ENCODE measurements around the gene RYR1. TPM values are rescaled to one million over a fixed set of nuclear protein-coding genes. Genes with fewer than 3 reads are reported as not detected.

The RYR1 gene
- total RNA-seq, 1 experiment from 2014 or later, result 4.1 TPM

GRCh38 chr19:38421856-38422255 lies 11.6 kb upstream of the RYR1 start:
- RAD21 ChIA-PET (ENCODE audit: low non-redundant PET in 1 of 2, low total read pairs in 2 of 2, uncharacterized antibody in 2 of 2, unreplicated experiment in 2 of 2), result no interaction called here
- H3K4me2 ChIP-seq (ENCODE audit: low read length), result no peak overlapping the region
- no peak overlapping the region for H3K9ac ChIP-seq (ENCODE audit: low read length)
- H3K4me1 ChIP-seq (ENCODE audit: control insufficient read depth in 1 of 2, insufficient read depth in 2 of 2, low read length in 2 of 2), result peaks cover 14 to 16% of the 10 kb centered on the region in 2 experiments; a peak in 3 of 4 replicates
- no peaks in the 10 kb centered on the region for H3K36me3 ChIP-seq (ENCODE audit: control insufficient read depth in 1 of 2, insufficient read depth in 2 of 2, low read length in 2 of 2)
- no peak overlapping the region for H3K27ac ChIP-seq (ENCODE audit: low read depth, low read length)
- DNase-seq (ENCODE audit: low read depth, low spot score) (no peak), ATAC-seq (no peak)
- H3K9me3 ChIP-seq (ENCODE audit: control insufficient read depth in 1 of 2, insufficient read depth in 1 of 2, low read depth in 1 of 2, low read length in 2 of 2), result no peaks in the 10 kb centered on the region
- intact Hi-C loops (cut with micrococcal nuclease), result no loop called here
- H4K20me1 ChIP-seq (ENCODE audit: insufficient read depth), result no peaks in the 10 kb centered on the region
- CTCF ChIA-PET, result interaction anchor here (1.8 kb wide), 1 partner anchor 19 kb away, joined by 5 read pairs; the partner anchor contains the start of gene FAM98C
- TF ChIP-seq SIN3A (IDR thresholded peaks at IDR 0.05; ENCODE audit: low read depth) (no peak), RAD21 (IDR thresholded peaks at IDR 0.05; ENCODE audit: low read depth) (no peak), ATF3 (IDR thresholded peaks at IDR 0.05) (no peak), CEBPB (IDR thresholded peaks at IDR 0.05; ENCODE audit: low read depth) (no peak), MAX (IDR thresholded peaks at IDR 0.05) (no peak), SRF (IDR thresholded peaks at IDR 0.05; ENCODE audit: low read depth) (no peak), EZH2phosphoT487 (IDR thresholded peaks at IDR 0.05; ENCODE audit: borderline replicate concordance) (no peak), POLR2A (IDR thresholded peaks at IDR 0.05; ENCODE audit: borderline replicate concordance, extremely low read depth, insufficient read depth, insufficient read length) (no peak), ZNF274 (IDR thresholded peaks at IDR 0.05; ENCODE audit: low read depth, low read length) (no peak), ZFX (IDR thresholded peaks at IDR 0.05) (no peak), SP1 (IDR thresholded peaks at IDR 0.05; ENCODE audit: low read depth) (no peak), CBX3 (IDR thresholded peaks at IDR 0.05; ENCODE audit: low read depth) (no peak), POLR2AphosphoS5 (IDR thresholded peaks at IDR 0.05; ENCODE audit: low read depth, low read length) (no peak), JUND (IDR thresholded peaks at IDR 0.05) (no peak), REST (IDR thresholded peaks at IDR 0.05; ENCODE audit: low read depth) (no peak), TCF7L2 (IDR thresholded peaks at IDR 0.05; ENCODE audit: borderline replicate concordance, extremely low read depth, insufficient read depth, insufficient read length) (no peak), ELF1 (IDR thresholded peaks at IDR 0.05; ENCODE audit: borderline replicate concordance, low read depth) (no peak)
- no peaks in the 10 kb centered on the region for H3K27me3 ChIP-seq (ENCODE audit: insufficient read depth, low read length)
- no peaks in the 10 kb centered on the region for H3K79me2 ChIP-seq (ENCODE audit: insufficient read depth, low read length)
- no peaks in the 10 kb centered on the region for H3K9me2 ChIP-seq (ENCODE audit: insufficient read depth)
- no TSS peak for BruUV-seq (replicated peaks)
- H3K4me3 ChIP-seq (replicated peaks in 1 of 2; ENCODE audit: low read depth in 1 of 2, low read length in 2 of 2), result no peak overlapping the region
- POLR2A ChIA-PET, result no interaction called here
- no peak overlapping the region for H2AFZ ChIP-seq (ENCODE audit: low read depth, low read length, poor library complexity, severe bottlenecking)

All from HCT116 (cell line).